ENCODE results near the gene TAF4B.

GRCh38 chr18:26383454-26384270, 157.4 kb downstream of the TAF4B start:
- no peak for TF ChIP-seq POLR2A (IDR thresholded peaks at IDR 0.05)
- TF ChIP-seq, protein P1, sequence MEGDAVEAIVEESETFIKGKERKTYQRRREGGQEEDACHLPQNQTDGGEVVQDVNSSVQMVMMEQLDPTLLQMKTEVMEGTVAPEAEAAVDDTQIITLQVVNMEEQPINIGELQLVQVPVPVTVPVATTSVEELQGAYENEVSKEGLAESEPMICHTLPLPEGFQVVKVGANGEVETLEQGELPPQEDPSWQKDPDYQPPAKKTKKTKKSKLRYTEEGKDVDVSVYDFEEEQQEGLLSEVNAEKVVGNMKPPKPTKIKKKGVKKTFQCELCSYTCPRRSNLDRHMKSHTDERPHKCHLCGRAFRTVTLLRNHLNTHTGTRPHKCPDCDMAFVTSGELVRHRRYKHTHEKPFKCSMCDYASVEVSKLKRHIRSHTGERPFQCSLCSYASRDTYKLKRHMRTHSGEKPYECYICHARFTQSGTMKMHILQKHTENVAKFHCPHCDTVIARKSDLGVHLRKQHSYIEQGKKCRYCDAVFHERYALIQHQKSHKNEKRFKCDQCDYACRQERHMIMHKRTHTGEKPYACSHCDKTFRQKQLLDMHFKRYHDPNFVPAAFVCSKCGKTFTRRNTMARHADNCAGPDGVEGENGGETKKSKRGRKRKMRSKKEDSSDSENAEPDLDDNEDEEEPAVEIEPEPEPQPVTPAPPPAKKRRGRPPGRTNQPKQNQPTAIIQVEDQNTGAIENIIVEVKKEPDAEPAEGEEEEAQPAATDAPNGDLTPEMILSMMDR (IDR thresholded peaks at IDR 0.05), result peak; percentile 56 to 82 (median 70)
